Breast epithelium (tissue), 4 donors: ENCODE measurements around the gene SIN3A. TPM values are rescaled to one million over a fixed set of nuclear protein-coding genes. Genes with fewer than 3 reads are reported as not detected.

Experiments used
- DNase-seq, 2 donors: peaks; one replicate each; pipeline ENCODE4 v3.0.0-alpha.2; 2019; ENCODE audit warnings: low spot score in 2 of 2
- H3K27ac ChIP-seq, 2 donors: fragments of 200-600 bp; sonication (generic) in 1 of 2; one replicate each; pipeline ENCODE4 v1.5.1; 2016 to 2019; ENCODE audit warnings: mild to moderate bottlenecking in 1 of 2
- H3K27me3 ChIP-seq, 2 donors: fragments of 200-600 bp; sonication (generic) in 1 of 2; one replicate each; pipeline versions ENCODE4 v1.5.1 to v1.6.0; 2017 to 2019; ENCODE audit warnings: control low read depth in 1 of 2, mild to moderate bottlenecking in 1 of 2
- H3K36me3 ChIP-seq: fragments of 200-600 bp; one replicate; pipeline ENCODE4 v1.5.1; 2019
- H3K4me1 ChIP-seq, 2 donors: fragments of 200-600 bp; sonication (generic); one replicate each; pipeline ENCODE4 v1.5.1; 2016 to 2019; ENCODE audit warnings: control low read depth in 1 of 2
- H3K4me3 ChIP-seq, 3 donors: fragments of 200-600 bp; sonication (generic); 1 replicate in 2 of 3; 2 replicates in 1 of 3; pipeline ENCODE4 v1.5.1; 2016 to 2019; ENCODE audit warnings: mild to moderate bottlenecking in 3 of 3, moderate library complexity in 2 of 3
- H3K9me3 ChIP-seq, 2 donors: fragments of 200-600 bp; sonication (generic) in 1 of 2; one replicate each; pipeline ENCODE4 v1.5.1; 2016 to 2019; ENCODE audit warnings: control low read depth in 1 of 2
- CTCF ChIP-seq, 3 donors: fragments of 450-650 bp; IDR thresholded peaks; one replicate each; pipeline ENCODE4 v1.5.1; 2016 to 2017; ENCODE audit warnings: antibody characterized with exemption in 3 of 3, mild to moderate bottlenecking in 3 of 3, moderate library complexity in 3 of 3
- POLR2A ChIP-seq: fragments of 450-650 bp; IDR thresholded peaks from one replicate; pipeline ENCODE4 v1.6.1; 2016; ENCODE audit warnings: antibody characterized with exemption, mild to moderate bottlenecking, moderate library complexity
- POLR2AphosphoS5 ChIP-seq, 3 donors: sonication (generic); formaldehyde crosslinking; IDR thresholded peaks; one replicate each; pipeline ENCODE4 v1.6.1; 2017; ENCODE audit warnings: antibody characterized with exemption in 3 of 3
- intact Hi-C: fragments of 100-400 bp; cut with DNase I; formaldehyde crosslinking; loops from one replicate; pipeline ENCODE4 v1.15.1; 2023; ENCODE audit warnings: low total_unique reads
- total RNA-seq, 3 donors: library from RNA; depleted of rRNA; stranded (reverse); fragments of >200 nt; gene quantifications; one replicate each; pipeline ENCODE4 v1.1.0, GENCODE V29; 2016

Gene SIN3A
- total RNA-seq, 3 donors from 2014 or later = 40.2 to 66.9 (median 49.5) TPM

DNA sequence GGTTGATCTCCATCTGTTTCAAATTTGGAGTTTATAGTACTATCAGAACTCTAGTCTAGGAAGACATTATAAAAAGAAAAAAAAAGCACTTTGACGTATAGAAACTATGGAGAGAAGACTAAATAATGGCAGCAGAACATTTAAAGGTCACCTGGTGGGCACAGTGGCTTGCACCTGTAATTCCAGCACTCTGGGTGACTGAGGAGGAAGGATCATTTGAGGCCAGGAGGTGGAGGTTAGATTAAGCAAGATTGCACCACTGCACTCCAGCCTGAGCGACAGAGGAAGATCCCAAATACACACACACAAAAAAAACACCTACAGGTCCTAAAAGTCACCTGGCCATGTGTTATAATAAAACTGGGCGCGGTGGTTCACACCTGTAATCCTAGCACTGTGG is 13.8 kb downstream of the SIN3A start:
- no peaks in the 10 kb centered on the region for H3K4me1 ChIP-seq
- TF ChIP-seq POLR2A (no peak), POLR2AphosphoS5 (IDR thresholded peaks at IDR 0.05) (no peak), CTCF (IDR thresholded peaks at IDR 0.05) (no peak)
- no peak overlapping the region for H3K27ac ChIP-seq
- intact Hi-C loops = no loop called here
- no peaks in the 10 kb centered on the region for H3K9me3 ChIP-seq
- H3K27me3 ChIP-seq = no peaks in the 10 kb centered on the region
- no peaks in the 10 kb centered on the region for H3K36me3 ChIP-seq
- no peak overlapping the region for H3K4me3 ChIP-seq
- no peak for DNase-seq

DNA sequence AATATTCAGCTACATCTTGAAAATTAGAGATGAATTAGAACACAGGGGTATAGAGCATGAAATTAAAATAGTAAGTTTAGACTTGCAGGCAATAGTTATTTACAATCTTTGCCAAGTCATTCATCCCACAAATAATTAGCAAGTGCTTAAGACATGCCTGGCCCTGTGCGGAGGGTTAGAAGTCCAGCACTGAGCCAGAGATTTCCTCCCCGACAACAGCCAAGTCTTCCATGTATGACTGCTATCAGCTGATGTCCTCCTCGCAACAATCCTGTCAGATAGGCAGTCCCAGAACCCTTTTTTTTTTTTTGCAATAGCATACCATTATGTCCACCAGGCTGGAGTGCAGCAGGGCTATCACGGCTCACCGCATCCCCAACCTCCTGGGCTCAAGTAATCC is 14.6 kb downstream of the SIN3A start:
- no peak for TF ChIP-seq POLR2A
- no peak for TF ChIP-seq CTCF (IDR thresholded peaks at IDR 0.05)
- no peak for TF ChIP-seq POLR2AphosphoS5 (IDR thresholded peaks at IDR 0.05)

GRCh38 chr15:75431682-75432081 is 19.8 kb downstream of the SIN3A start:
- H3K36me3 ChIP-seq = no peaks in the 10 kb centered on the region

More for the DNA sequence above, 14.6 kb downstream of the SIN3A start:
- no peaks in the 10 kb centered on the region for H3K36me3 ChIP-seq
- DNase-seq = no peak
- no peak overlapping the region for H3K27ac ChIP-seq
- no peaks in the 10 kb centered on the region for H3K27me3 ChIP-seq
- intact Hi-C loops = no loop called here
- H3K4me3 ChIP-seq = no peak overlapping the region
- no peaks in the 10 kb centered on the region for H3K9me3 ChIP-seq
- no peaks in the 10 kb centered on the region for H3K4me1 ChIP-seq

GRCh38 chr15:75431270-75431669 is 20.2 kb downstream of the SIN3A start:
- TF ChIP-seq POLR2A (no peak), POLR2AphosphoS5 (IDR thresholded peaks at IDR 0.05) (no peak), CTCF (IDR thresholded peaks at IDR 0.05) (no peak)
- Histone ChIP-seq H3K4me1 (no peaks in the 10 kb centered on the region), H3K27me3 (no peaks in the 10 kb centered on the region), H3K36me3 (no peaks in the 10 kb centered on the region), H3K9me3 (no peaks in the 10 kb centered on the region), H3K4me3 (no peak overlapping the region), H3K27ac (no peak overlapping the region)
- no peak for DNase-seq
- intact Hi-C loops = no loop called here

More at GRCh38 chr15:75431682-75432081, 19.8 kb downstream of the SIN3A start:
- DNase-seq = no peak
- Histone ChIP-seq H3K9me3 (no peaks in the 10 kb centered on the region), H3K27ac (no peak overlapping the region), H3K27me3 (no peaks in the 10 kb centered on the region), H3K4me1 (no peaks in the 10 kb centered on the region), H3K4me3 (no peak overlapping the region)
- intact Hi-C loops = no loop called here
- no peak for TF ChIP-seq POLR2AphosphoS5 (IDR thresholded peaks at IDR 0.05)
- TF ChIP-seq POLR2A = no peak
- no peak for TF ChIP-seq CTCF (IDR thresholded peaks at IDR 0.05)

DNA sequence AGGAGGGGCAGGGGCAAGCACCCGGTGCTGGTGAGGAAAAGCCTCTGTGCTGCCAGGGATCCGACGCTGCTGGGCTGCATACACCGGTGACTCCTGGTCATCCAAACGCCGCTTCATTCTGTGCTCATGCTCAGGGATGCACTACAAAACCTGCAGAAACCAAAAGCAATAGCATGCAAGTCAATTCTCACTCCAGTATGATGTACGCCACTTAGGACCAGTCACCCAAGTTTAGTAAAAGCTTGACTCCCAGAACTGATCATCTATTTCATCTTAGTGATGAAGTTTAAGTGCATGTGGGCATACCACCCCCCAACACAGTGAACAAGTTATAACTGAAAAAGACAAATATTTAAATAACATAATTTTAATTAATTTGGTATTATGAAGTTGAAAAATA is 21.2 kb downstream of the SIN3A start:
- intact Hi-C loops = no loop called here
- no peak for DNase-seq
- H3K27ac ChIP-seq = no peak overlapping the region
- no peaks in the 10 kb centered on the region for H3K27me3 ChIP-seq
- TF ChIP-seq POLR2AphosphoS5 (IDR thresholded peaks at IDR 0.05) (no peak), CTCF (IDR thresholded peaks at IDR 0.05) (no peak), POLR2A (no peak)
- H3K4me1 ChIP-seq = no peaks in the 10 kb centered on the region
- no peaks in the 10 kb centered on the region for H3K36me3 ChIP-seq
- no peaks in the 10 kb centered on the region for H3K9me3 ChIP-seq
- H3K4me3 ChIP-seq = no peak overlapping the region
